Liver (tissue), 9 donors: ENCODE results near the gene RANBP3. TPM values are rescaled to one million over a fixed set of nuclear protein-coding genes. Genes with fewer than 3 reads are reported as not detected.

Experiments used
- DNase-seq: peaks from one replicate; pipeline ENCODE4 v3.0.0-alpha.2; 2017; ENCODE audit warnings: low spot score
- H3K27ac ChIP-seq, 2 donors: one replicate each; pipeline ENCODE4 v1.7.0; 2013; ENCODE audit warnings: inconsistent platforms in 2 of 2, low read length in 2 of 2, control low read depth in 1 of 2, low read depth in 1 of 2, mild to moderate bottlenecking in 1 of 2
- H3K27me3 ChIP-seq, 4 donors: one replicate each; pipeline versions ENCODE4 v1.6.1 to v1.7.0; 2013; ENCODE audit warnings: low read length in 3 of 4, inconsistent platforms in 1 of 4, mild to moderate bottlenecking in 1 of 4, moderate library complexity in 1 of 4; ENCODE audit not compliant: control insufficient read depth in 4 of 4, insufficient read depth in 4 of 4
- H3K36me3 ChIP-seq, 4 donors: one replicate each; pipeline versions ENCODE4 v1.6.1 to v1.7.0; 2013; ENCODE audit warnings: low read length in 3 of 4, mild to moderate bottlenecking in 3 of 4, low read depth in 1 of 4, moderate library complexity in 1 of 4; ENCODE audit not compliant: control insufficient read depth in 4 of 4, insufficient read depth in 3 of 4
- H3K4me1 ChIP-seq, 4 donors: one replicate each; pipeline versions ENCODE4 v1.6.1 to v1.7.0; 2013; ENCODE audit warnings: low read length in 3 of 4, mild to moderate bottlenecking in 3 of 4, moderate library complexity in 1 of 4; ENCODE audit not compliant: control insufficient read depth in 4 of 4, insufficient read depth in 4 of 4
- H3K4me3 ChIP-seq, 3 donors: one replicate each; pipeline versions ENCODE4 v1.6.1 to v1.7.0; 2013; ENCODE audit warnings: low read length in 3 of 3, control low read depth in 1 of 3, low read depth in 1 of 3, mild to moderate bottlenecking in 1 of 3
- H3K9ac ChIP-seq, 2 donors: one replicate each; pipeline ENCODE4 v1.7.0; 2013; ENCODE audit warnings: low read length in 2 of 2, mild to moderate bottlenecking in 2 of 2, moderate library complexity in 2 of 2, control low read depth in 1 of 2, low read depth in 1 of 2
- H3K9me3 ChIP-seq, 4 donors: one replicate each; pipeline versions ENCODE4 v1.6.1 to v1.7.0; 2013; ENCODE audit warnings: low read length in 3 of 4; ENCODE audit not compliant: control insufficient read depth in 4 of 4
- EGR1 ChIP-seq, 2 donors: IDR thresholded peaks; 2 replicates each; pipeline ENCODE4 v1.6.1; 2016 to 2018; ENCODE audit warnings: antibody characterized with exemption in 2 of 2, low read depth in 2 of 2
- FOXA1 ChIP-seq: IDR thresholded peaks from 2 replicates; pipeline ENCODE4 v1.6.1; 2016; ENCODE audit warnings: antibody characterized with exemption
- FOXA2 ChIP-seq: IDR thresholded peaks from 2 replicates; pipeline ENCODE4 v1.6.1; 2016; ENCODE audit warnings: antibody characterized with exemption
- GABPA ChIP-seq, 2 donors: IDR thresholded peaks in 1 of 2; conservative IDR thresholded peaks in 1 of 2; 2 replicates each; pipeline ENCODE4 v1.6.1; 2016; ENCODE audit warnings: antibody characterized with exemption in 2 of 2, mild to moderate bottlenecking in 1 of 2, moderate library complexity in 1 of 2
- HNF4G ChIP-seq: IDR thresholded peaks from 2 replicates; pipeline ENCODE4 v1.6.1; 2016; ENCODE audit warnings: antibody characterized with exemption
- NR2F2 ChIP-seq: IDR thresholded peaks from 2 replicates; pipeline ENCODE4 v1.6.1; 2016; ENCODE audit warnings: antibody characterized with exemption
- RAD21 ChIP-seq, 2 donors: IDR thresholded peaks; 2 replicates each; pipeline ENCODE4 v1.6.1; 2016; ENCODE audit warnings: antibody characterized with exemption in 2 of 2, mild to moderate bottlenecking in 2 of 2
- SP1 ChIP-seq: IDR thresholded peaks from 2 replicates; pipeline ENCODE4 v1.6.1; 2018; ENCODE audit warnings: antibody characterized with exemption, mild to moderate bottlenecking
- YY1 ChIP-seq: IDR thresholded peaks from 2 replicates; pipeline ENCODE4 v1.6.1; 2016; ENCODE audit warnings: antibody characterized with exemption, mild to moderate bottlenecking
- WGBS: extraction: QIAGEN DNeasy Blood & Tissue Kit; methylation state at CpG from one replicate; pipeline ENCODE4 v1.1.7; 2013; 5-methylcytosine and 5-hydroxymethylcytosine counted together
- polyA plus RNA-seq, 2 donors: library from polyadenylated mRNA; stranded (reverse) in 1 of 2; unstranded in 1 of 2; fragments of 200-250 nt in 1 of 2; fragments of >200 nt in 1 of 2; fragmentation: Nextera tagmentation in 1 of 2; extraction: Ambion mirVana in 1 of 2; gene quantifications; one replicate each; pipeline versions ENCODE4 v1.2.1 to v1.2.3, GENCODE V29; 2013 to 2015
- total RNA-seq, 2 donors: library from RNA; depleted of rRNA; stranded (reverse); fragments of >200 nt; gene quantifications; one replicate each; pipeline ENCODE4 v1.2.3, GENCODE V29; 2014
- TF ChIP-seq, protein P1 (sequence below): fragments of 150-350 bp; IDR thresholded peaks from 2 replicates; pipeline ENCODE4 v1.5.1; 2017; ENCODE audit warnings: improper control_type of control experiment, low read depth, low read length; ENCODE audit not compliant: missing input control
- TF ChIP-seq, protein P2 (sequence below): IDR thresholded peaks from 2 replicates; pipeline ENCODE4 v1.6.1; 2016; ENCODE audit warnings: antibody characterized with exemption
- TF ChIP-seq, protein P3 (sequence below): IDR thresholded peaks from 2 replicates; pipeline ENCODE4 v1.6.1; 2016; ENCODE audit warnings: antibody characterized with exemption
- donor health status: healthy.
- donor health status: healthy.
- donor health status: healthy.
- donor health status: healthy.
- donor health status: healthy.

Gene RANBP3
- total and polyA plus RNA-seq, 4 donors, result 10.0 to 23.3 (median 20.7) TPM

DNA sequence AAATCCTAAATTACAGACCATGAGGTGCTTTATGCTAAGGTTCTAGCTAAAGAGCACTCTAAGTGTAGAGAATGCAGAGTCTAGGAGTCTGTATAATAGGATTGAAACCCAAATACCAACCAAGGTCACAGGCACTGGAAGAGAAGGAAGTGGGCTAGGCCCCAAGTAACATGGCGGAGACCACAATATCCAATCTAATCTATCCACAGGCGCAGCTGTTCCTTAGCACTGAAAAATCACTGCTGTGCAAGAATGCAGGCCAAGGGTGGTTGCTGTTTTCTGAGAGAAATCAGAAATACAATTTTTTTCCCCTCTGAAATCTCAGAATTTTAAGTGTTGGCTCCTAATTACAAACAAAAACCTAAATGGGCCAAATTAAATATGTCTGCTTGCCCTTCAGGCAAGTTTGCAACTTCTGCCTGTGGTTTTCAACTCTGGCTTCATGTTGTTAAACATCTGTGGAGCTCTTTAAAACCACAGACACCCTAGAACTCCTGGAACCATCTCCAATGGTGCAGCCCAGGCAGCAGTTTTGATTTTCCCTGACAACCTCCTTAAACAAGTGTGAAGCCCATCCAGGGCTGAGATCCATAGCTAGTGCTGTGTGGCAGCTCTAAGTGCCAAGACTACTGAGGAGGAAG is 6.1 kb downstream of the RANBP3 start:
- H3K36me3 ChIP-seq, result peaks cover 0 to 3% (median 1%) of the 10 kb centered on the region in 4 donors
- no peak overlapping the region for H3K27ac ChIP-seq
- TF ChIP-seq GABPA (IDR thresholded peaks at IDR 0.05 in 1 of 2, conservative IDR thresholded peaks at IDR 0.05 in 1 of 2), result no peak
- peaks cover 8 to 39% (median 24%) of the 10 kb centered on the region in 4 donors for H3K4me1 ChIP-seq
- 93% methylated on average over 2 of the region's 2 CpGs for WGBS
- no peak overlapping the region for H3K4me3 ChIP-seq
- no peaks in the 10 kb centered on the region for H3K27me3 ChIP-seq
- no peaks in the 10 kb centered on the region for H3K9me3 ChIP-seq
- no peak for DNase-seq
- H3K9ac ChIP-seq, result no peak overlapping the region

DNA sequence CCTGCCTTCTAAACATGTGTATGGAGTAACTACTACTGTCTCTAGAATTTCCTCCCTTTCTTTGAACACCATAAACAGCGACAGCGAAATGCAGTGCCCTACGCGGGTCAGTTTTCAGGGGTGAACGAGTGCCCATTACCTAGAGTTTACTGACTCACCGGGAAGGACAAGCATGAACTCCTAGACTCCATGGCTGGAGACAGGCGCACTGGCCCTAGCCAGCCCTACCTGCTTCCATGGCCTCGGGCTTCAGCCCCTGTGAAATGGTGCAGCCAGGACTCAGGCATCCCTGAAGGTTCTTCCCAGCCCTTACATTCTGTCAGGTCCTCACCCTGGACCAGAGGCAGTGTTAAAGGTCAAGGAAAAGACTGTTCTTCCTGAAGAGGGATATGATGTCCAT is 8.5 kb downstream of the RANBP3 start:
- no peak overlapping the region for H3K27ac ChIP-seq
- H3K9ac ChIP-seq, result no peak overlapping the region
- no peaks in the 10 kb centered on the region for H3K27me3 ChIP-seq
- no peaks in the 10 kb centered on the region for H3K9me3 ChIP-seq
- no peak for DNase-seq
- no peak for TF ChIP-seq YY1
- no peak for TF ChIP-seq RAD21 (IDR thresholded peaks at IDR 0.05)
- TF ChIP-seq GABPA (IDR thresholded peaks at IDR 0.05 in 1 of 2, conservative IDR thresholded peaks at IDR 0.05 in 1 of 2), result no peak
- TF ChIP-seq FOXA2, result no peak
- TF ChIP-seq, protein P1, sequence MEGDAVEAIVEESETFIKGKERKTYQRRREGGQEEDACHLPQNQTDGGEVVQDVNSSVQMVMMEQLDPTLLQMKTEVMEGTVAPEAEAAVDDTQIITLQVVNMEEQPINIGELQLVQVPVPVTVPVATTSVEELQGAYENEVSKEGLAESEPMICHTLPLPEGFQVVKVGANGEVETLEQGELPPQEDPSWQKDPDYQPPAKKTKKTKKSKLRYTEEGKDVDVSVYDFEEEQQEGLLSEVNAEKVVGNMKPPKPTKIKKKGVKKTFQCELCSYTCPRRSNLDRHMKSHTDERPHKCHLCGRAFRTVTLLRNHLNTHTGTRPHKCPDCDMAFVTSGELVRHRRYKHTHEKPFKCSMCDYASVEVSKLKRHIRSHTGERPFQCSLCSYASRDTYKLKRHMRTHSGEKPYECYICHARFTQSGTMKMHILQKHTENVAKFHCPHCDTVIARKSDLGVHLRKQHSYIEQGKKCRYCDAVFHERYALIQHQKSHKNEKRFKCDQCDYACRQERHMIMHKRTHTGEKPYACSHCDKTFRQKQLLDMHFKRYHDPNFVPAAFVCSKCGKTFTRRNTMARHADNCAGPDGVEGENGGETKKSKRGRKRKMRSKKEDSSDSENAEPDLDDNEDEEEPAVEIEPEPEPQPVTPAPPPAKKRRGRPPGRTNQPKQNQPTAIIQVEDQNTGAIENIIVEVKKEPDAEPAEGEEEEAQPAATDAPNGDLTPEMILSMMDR, result no peak
- no peak for TF ChIP-seq SP1
- no peak for TF ChIP-seq NR2F2
- no peak for TF ChIP-seq HNF4G
- TF ChIP-seq FOXA1, result no peak
- TF ChIP-seq, protein P2, sequence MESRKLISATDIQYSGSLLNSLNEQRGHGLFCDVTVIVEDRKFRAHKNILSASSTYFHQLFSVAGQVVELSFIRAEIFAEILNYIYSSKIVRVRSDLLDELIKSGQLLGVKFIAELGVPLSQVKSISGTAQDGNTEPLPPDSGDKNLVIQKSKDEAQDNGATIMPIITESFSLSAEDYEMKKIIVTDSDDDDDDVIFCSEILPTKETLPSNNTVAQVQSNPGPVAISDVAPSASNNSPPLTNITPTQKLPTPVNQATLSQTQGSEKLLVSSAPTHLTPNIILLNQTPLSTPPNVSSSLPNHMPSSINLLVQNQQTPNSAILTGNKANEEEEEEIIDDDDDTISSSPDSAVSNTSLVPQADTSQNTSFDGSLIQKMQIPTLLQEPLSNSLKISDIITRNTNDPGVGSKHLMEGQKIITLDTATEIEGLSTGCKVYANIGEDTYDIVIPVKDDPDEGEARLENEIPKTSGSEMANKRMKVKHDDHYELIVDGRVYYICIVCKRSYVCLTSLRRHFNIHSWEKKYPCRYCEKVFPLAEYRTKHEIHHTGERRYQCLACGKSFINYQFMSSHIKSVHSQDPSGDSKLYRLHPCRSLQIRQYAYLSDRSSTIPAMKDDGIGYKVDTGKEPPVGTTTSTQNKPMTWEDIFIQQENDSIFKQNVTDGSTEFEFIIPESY, result no peak
- TF ChIP-seq EGR1 (IDR thresholded peaks at IDR 0.05; ENCODE audit: low read depth in 2 of 2), result no peak
- TF ChIP-seq, protein P3, sequence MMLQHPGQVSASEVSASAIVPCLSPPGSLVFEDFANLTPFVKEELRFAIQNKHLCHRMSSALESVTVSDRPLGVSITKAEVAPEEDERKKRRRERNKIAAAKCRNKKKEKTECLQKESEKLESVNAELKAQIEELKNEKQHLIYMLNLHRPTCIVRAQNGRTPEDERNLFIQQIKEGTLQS, result no peak
- H3K4me3 ChIP-seq, result no peak overlapping the region
- WGBS, result 95% methylated on average over 8 of the region's 8 CpGs
- peaks cover 2 to 25% (median 11%) of the 10 kb centered on the region in 4 donors for H3K4me1 ChIP-seq
- peaks cover 0 to 3% (median 1%) of the 10 kb centered on the region in 4 donors for H3K36me3 ChIP-seq
